ENCODE measurements around the gene CDH4. TPM values are rescaled to one million over a fixed set of nuclear protein-coding genes. Genes with fewer than 3 reads are reported as not detected.

Gene CDH4
- total and polyA plus RNA-seq, 7 donors: under 0.01 to 0.06 TPM; not detected in 5

DNA sequence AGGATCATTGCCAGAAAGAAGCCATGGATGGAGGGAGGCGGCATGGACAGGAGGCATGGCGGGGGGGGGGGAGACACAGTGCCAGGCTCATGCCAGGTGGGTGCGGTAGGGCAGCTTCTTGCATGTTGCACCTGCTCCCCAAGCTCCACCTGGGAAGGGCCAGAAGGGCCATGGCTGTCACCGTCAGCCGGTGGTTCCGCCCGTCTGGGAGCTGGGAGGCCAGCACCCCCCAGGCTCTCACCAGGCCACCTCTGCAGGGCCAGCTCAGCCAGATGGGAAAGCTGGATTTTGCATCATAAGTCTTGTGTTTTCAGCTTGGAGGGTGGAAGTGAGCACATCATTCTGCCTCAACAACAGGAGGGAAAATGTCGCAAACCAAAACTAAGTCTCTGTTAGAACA, 409.0 kb downstream of the CDH4 start:
- H3K4me1 ChIP-seq: no peaks in the 10 kb centered on the region
- no peak for DNase-seq
- 72 to 93% methylated on average over 8 of the region's 8 CpGs for WGBS, 2 donors
- H3K27me3 ChIP-seq: no peaks in the 10 kb centered on the region
- H3K9me3 ChIP-seq: no peaks in the 10 kb centered on the region
- H3K27ac ChIP-seq: no peak overlapping the region
- intact Hi-C loops (cut with DNase I): no loop called here
- no peak overlapping the region for H3K4me3 ChIP-seq
- no peaks in the 10 kb centered on the region for H3K36me3 ChIP-seq
- no peak for TF ChIP-seq EP300 (IDR thresholded peaks at IDR 0.05)
- no peak for TF ChIP-seq POLR2AphosphoS5 (IDR thresholded peaks at IDR 0.05)
- TF ChIP-seq CTCF (IDR thresholded peaks at IDR 0.05): no peak
- TF ChIP-seq POLR2A (IDR thresholded peaks at IDR 0.05): no peak

DNA sequence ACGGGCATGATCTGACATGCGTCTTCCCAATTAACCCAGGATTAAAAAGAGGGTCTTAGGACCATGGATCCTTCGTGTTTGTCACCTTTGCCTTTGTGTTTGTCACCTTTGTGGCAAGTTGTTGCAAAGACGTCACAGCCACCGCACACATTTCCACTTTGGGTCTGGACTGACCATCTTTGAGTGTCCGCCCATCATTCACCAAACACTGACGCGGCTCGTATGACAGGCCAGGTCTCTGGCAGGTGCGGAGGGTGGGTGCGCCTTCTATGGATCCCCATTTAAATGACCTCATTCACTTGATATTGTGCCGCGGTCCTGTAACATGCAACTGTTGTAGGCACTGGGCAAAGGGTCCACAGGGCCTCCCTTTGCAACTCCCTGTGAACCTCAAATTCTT, 409.5 kb downstream of the CDH4 start:
- Histone ChIP-seq H3K27me3 (no peaks in the 10 kb centered on the region), H3K4me1 (no peaks in the 10 kb centered on the region), H3K4me3 (no peak overlapping the region), H3K36me3 (no peaks in the 10 kb centered on the region), H3K9me3 (no peaks in the 10 kb centered on the region), H3K27ac (no peak overlapping the region)
- 87 to 94% methylated on average over 13 of the region's 13 CpGs for WGBS, 2 donors
- TF ChIP-seq POLR2A (IDR thresholded peaks at IDR 0.05): no peak
- TF ChIP-seq CTCF (IDR thresholded peaks at IDR 0.05): no peak
- no peak for TF ChIP-seq POLR2AphosphoS5 (IDR thresholded peaks at IDR 0.05)
- no peak for TF ChIP-seq EP300 (IDR thresholded peaks at IDR 0.05)
- intact Hi-C loops (cut with DNase I): no loop called here
- no peak for DNase-seq

DNA sequence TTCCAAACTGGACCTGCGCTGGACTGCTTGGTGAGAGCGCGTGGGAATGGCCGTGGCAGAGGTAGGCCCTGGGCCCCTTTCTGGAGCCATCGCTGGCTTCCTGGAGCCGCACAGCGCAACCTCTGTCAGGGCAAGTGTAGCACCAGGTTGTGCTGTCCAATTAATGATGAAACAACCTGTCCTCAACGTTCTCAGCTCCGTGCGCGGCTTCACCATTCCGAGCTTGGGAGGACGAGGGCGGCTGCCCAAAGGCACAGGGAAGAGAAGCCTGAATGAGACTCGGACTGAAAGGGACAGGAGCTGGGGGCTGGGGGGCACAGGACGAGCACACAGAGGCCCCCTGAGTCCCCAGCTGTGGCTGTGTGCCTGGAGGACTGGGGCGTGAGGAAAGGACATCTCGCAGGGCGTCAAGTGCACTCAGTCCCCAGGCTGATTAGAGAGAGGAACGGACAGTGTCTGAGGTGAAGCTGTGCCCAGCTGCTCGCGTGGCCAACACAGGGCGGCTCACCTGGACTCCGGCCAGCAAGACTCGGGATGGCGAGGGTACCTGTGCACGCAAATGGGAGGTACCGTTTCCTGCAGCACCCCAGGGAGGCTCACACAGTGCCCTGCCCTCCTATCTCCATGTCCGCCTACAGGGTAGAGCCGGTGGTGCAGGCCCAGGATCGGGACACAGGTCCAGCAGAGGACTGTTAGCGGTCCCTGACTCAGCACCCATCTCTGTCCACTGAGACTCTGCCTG, 410.3 kb downstream of the CDH4 start:
- intact Hi-C loops (cut with DNase I): no loop called here
- TF ChIP-seq EP300 (IDR thresholded peaks at IDR 0.05): no peak
- TF ChIP-seq CTCF (IDR thresholded peaks at IDR 0.05): no peak
- TF ChIP-seq POLR2AphosphoS5 (IDR thresholded peaks at IDR 0.05): no peak
- no peak for TF ChIP-seq POLR2A (IDR thresholded peaks at IDR 0.05)
- no peak overlapping the region for H3K27ac ChIP-seq
- H3K4me3 ChIP-seq: no peak overlapping the region
- DNase-seq: no peak
- no peaks in the 10 kb centered on the region for H3K4me1 ChIP-seq
- no peaks in the 10 kb centered on the region for H3K36me3 ChIP-seq
- no peaks in the 10 kb centered on the region for H3K9me3 ChIP-seq
- 75 to 80% methylated on average over 32 of the region's 32 CpGs for WGBS, 2 donors
- no peaks in the 10 kb centered on the region for H3K27me3 ChIP-seq

GRCh38 chr20:61662968-61663331, 410.9 kb downstream of the CDH4 start:
- Histone ChIP-seq H3K27me3 (no peaks in the 10 kb centered on the region), H3K4me3 (no peak overlapping the region), H3K36me3 (no peaks in the 10 kb centered on the region), H3K9me3 (no peaks in the 10 kb centered on the region), H3K27ac (no peak overlapping the region), H3K4me1 (no peaks in the 10 kb centered on the region)
- DNase-seq: no peak
- intact Hi-C loops (cut with DNase I): no loop called here
- 87% methylated on average over 13 of the region's 13 CpGs for WGBS, 2 donors
- no peak for TF ChIP-seq CTCF (IDR thresholded peaks at IDR 0.05)
- no peak for TF ChIP-seq POLR2A (IDR thresholded peaks at IDR 0.05)
- TF ChIP-seq POLR2AphosphoS5 (IDR thresholded peaks at IDR 0.05): no peak
- TF ChIP-seq EP300 (IDR thresholded peaks at IDR 0.05): no peak

All from sigmoid colon (tissue), 7 donors.